H9 (cell line): ENCODE results near the gene IGFL1. TPM values are rescaled to one million over a fixed set of nuclear protein-coding genes. Genes with fewer than 3 reads are reported as not detected.
"Not testable (repeated sequence)": the region's sequence is repeated elsewhere in the genome, so short reads cannot be mapped to it uniquely, and the experiment has no call there.

Experiments used
- DNase-seq: peaks from one replicate; pipeline ENCODE4 v3.0.0-alpha.2; 2017
- H2AFZ ChIP-seq: one replicate; pipeline ENCODE4 v1.6.1; 2013; ENCODE audit warnings: mild to moderate bottlenecking, low read length, control low read depth, moderate library complexity
- H2AK5ac ChIP-seq: 2 replicates; pipeline ENCODE4 v1.6.1; 2013; ENCODE audit warnings: low read length, control low read depth, mixed read lengths; ENCODE audit not compliant: insufficient read length
- H2BK120ac ChIP-seq: one replicate; pipeline ENCODE4 v1.6.1; 2013; ENCODE audit warnings: low read depth, mild to moderate bottlenecking, low read length, control low read depth, inconsistent platforms; ENCODE audit not compliant: poor library complexity, severe bottlenecking
- H2BK12ac ChIP-seq: 2 replicates; pipeline ENCODE4 v1.6.1; 2013; ENCODE audit warnings: low read length, control low read depth, mixed read lengths, low read depth; ENCODE audit not compliant: insufficient read length
- H2BK15ac ChIP-seq: 2 replicates; pipeline ENCODE4 v1.6.1; 2013; ENCODE audit warnings: low read depth, low read length, control low read depth
- H2BK20ac ChIP-seq: one replicate; pipeline ENCODE4 v1.6.1; 2013; ENCODE audit warnings: low read depth, mild to moderate bottlenecking, low read length, control low read depth, inconsistent platforms; ENCODE audit not compliant: poor library complexity, severe bottlenecking
- H2BK5ac ChIP-seq: 2 replicates; pipeline ENCODE4 v1.6.1; 2013; ENCODE audit warnings: low read length, control low read depth, mixed read lengths; ENCODE audit not compliant: insufficient read length
- H3K14ac ChIP-seq: 2 replicates; pipeline ENCODE4 v1.6.1; 2013; ENCODE audit warnings: low read length, control low read depth; ENCODE audit not compliant: insufficient read depth
- H3K18ac ChIP-seq: 2 replicates; pipeline ENCODE4 v1.6.1; 2013; ENCODE audit warnings: low read depth, mild to moderate bottlenecking, mixed read lengths, low read length, control low read depth; ENCODE audit not compliant: insufficient read length
- H3K23ac ChIP-seq: 2 replicates; pipeline ENCODE4 v1.6.1; 2013; ENCODE audit warnings: low read length, control low read depth, mixed read lengths, low read depth; ENCODE audit not compliant: insufficient read length
- H3K23me2 ChIP-seq: 2 replicates; pipeline ENCODE4 v1.6.1; 2013; ENCODE audit warnings: low read depth, mild to moderate bottlenecking, mixed read lengths, low read length, control low read depth; ENCODE audit not compliant: insufficient read length, poor library complexity, severe bottlenecking
- H3K27ac ChIP-seq: 2 replicates; pipeline ENCODE4 v1.5.1; 2013; ENCODE audit warnings: low read length, control low read depth, mixed read lengths, low read depth; ENCODE audit not compliant: insufficient read length
- H3K27me3 ChIP-seq: 2 replicates; pipeline ENCODE4 v1.6.1; 2013; ENCODE audit warnings: low read length, control low read depth, inconsistent platforms; ENCODE audit not compliant: insufficient read depth
- H3K4ac ChIP-seq: 2 replicates; pipeline ENCODE4 v1.6.1; 2013; ENCODE audit warnings: low read depth, mild to moderate bottlenecking, control low read depth, inconsistent platforms, low read length, moderate library complexity
- H3K4me1 ChIP-seq: 2 replicates; pipeline ENCODE4 v1.6.1; 2013; ENCODE audit warnings: low read length, control low read depth, inconsistent platforms; ENCODE audit not compliant: insufficient read depth
- H3K4me2 ChIP-seq: 2 replicates; pipeline ENCODE4 v1.6.1; 2013; ENCODE audit warnings: low read length, control low read depth, mixed read lengths; ENCODE audit not compliant: insufficient read length, insufficient read depth
- H3K56ac ChIP-seq: 2 replicates; pipeline ENCODE4 v1.6.1; 2013; ENCODE audit warnings: low read depth, mild to moderate bottlenecking, mixed read lengths, low read length, control low read depth; ENCODE audit not compliant: insufficient read length
- H3K79me1 ChIP-seq: 2 replicates; pipeline ENCODE4 v1.6.1; 2013; ENCODE audit warnings: low read depth, mild to moderate bottlenecking, moderate library complexity, low read length, control low read depth, inconsistent platforms; ENCODE audit not compliant: insufficient read depth, poor library complexity, severe bottlenecking
- H3K79me2 ChIP-seq: 2 replicates; pipeline ENCODE4 v1.6.1; 2013; ENCODE audit warnings: low read length, control low read depth, inconsistent platforms; ENCODE audit not compliant: insufficient read depth
- H3K9ac ChIP-seq: 2 replicates; pipeline ENCODE4 v1.6.1; 2013; ENCODE audit warnings: low read length, control low read depth, mixed read lengths; ENCODE audit not compliant: insufficient read length; ENCODE audit errors: extremely low read depth
- H3K9me3 ChIP-seq: one replicate; pipeline ENCODE4 v1.6.1; 2013; ENCODE audit warnings: low read depth, low read length, inconsistent platforms; ENCODE audit not compliant: control insufficient read depth
- H3T11ph ChIP-seq: one replicate; pipeline ENCODE4 v1.6.1; 2013; ENCODE audit warnings: mild to moderate bottlenecking, low read length, control low read depth, inconsistent platforms
- H4K20me1 ChIP-seq: one replicate; pipeline ENCODE4 v1.6.1; 2013; ENCODE audit not compliant: control insufficient read depth, insufficient read length, insufficient read depth
- H4K5ac ChIP-seq: 2 replicates; pipeline ENCODE4 v1.6.1; 2013; ENCODE audit warnings: low read depth, mild to moderate bottlenecking, mixed read lengths, low read length, control low read depth; ENCODE audit not compliant: insufficient read length
- H4K8ac ChIP-seq: replicated peaks from 2 replicates; pipeline ENCODE4 v1.6.1; 2013; ENCODE audit warnings: low read length, control low read depth, mixed read lengths, low read depth; ENCODE audit not compliant: insufficient read length
- H4K91ac ChIP-seq: 2 replicates; pipeline ENCODE4 v1.6.1; 2013; ENCODE audit warnings: low read depth, mild to moderate bottlenecking, moderate library complexity, mixed read lengths, low read length, control low read depth; ENCODE audit not compliant: insufficient read length
- H3K27ac Mint-ChIP-seq, 3 experiments: 2 replicates in 2 of 3; 3 replicates in 1 of 3; pipeline ENCODE4 v1.8.0; 2020 to 2021; ENCODE audit warnings: mixed read lengths in 3 of 3, mild to moderate bottlenecking in 1 of 3, moderate library complexity in 1 of 3
- H3K27me3 Mint-ChIP-seq: 2 replicates; pipeline ENCODE4 v1.8.0; 2021; ENCODE audit warnings: low read depth, mild to moderate bottlenecking, moderate library complexity, mixed read lengths
- H3K36me3 Mint-ChIP-seq, 3 experiments: 2 replicates in 2 of 3; 3 replicates in 1 of 3; pipeline ENCODE4 v1.8.0; 2020 to 2021; ENCODE audit warnings: low read depth in 3 of 3, mixed read lengths in 3 of 3; ENCODE audit not compliant: insufficient read depth in 1 of 3
- H3K4me1 Mint-ChIP-seq, 2 experiments: 2 replicates each; pipeline ENCODE4 v1.8.0; 2020; ENCODE audit warnings: mixed read lengths in 2 of 2
- H3K4me3 Mint-ChIP-seq, 2 experiments: 2 replicates in 1 of 2; 3 replicates in 1 of 2; pipeline ENCODE4 v1.8.0; 2020 to 2021; ENCODE audit warnings: mild to moderate bottlenecking in 2 of 2, mixed read lengths in 2 of 2, moderate library complexity in 1 of 2
- H3K9me3 Mint-ChIP-seq, 2 experiments: 2 replicates in 1 of 2; 3 replicates in 1 of 2; pipeline ENCODE4 v1.8.0; 2020; ENCODE audit warnings: mild to moderate bottlenecking in 2 of 2, mixed read lengths in 2 of 2, moderate library complexity in 1 of 2
- WGBS: extraction: QIAGEN DNeasy Blood & Tissue Kit; methylation state at CpG from one replicate; pipeline ENCODE4 v1.1.7; 2013; ENCODE audit warnings: missing lambda C conversion rate, low lambda C conversion rate, mixed read lengths; ENCODE audit not compliant: insufficient read length; ENCODE audit errors: extremely low coverage; 5-methylcytosine and 5-hydroxymethylcytosine counted together
- total RNA-seq: library from RNA; stranded (reverse); gene quantifications from 2 replicates; pipeline ENCODE4 v1.2.1, GENCODE V29; 2021
- TF ChIP-seq, protein P1 (sequence below): fragments of 200-600 bp; sonication (generic); conservative IDR thresholded peaks from 3 replicates; pipeline ENCODE4 v1.8.0; 2021; ENCODE audit warnings: antibody characterized with exemption, mild to moderate bottlenecking

Gene IGFL1
- total RNA-seq, 1 experiment from 2014 or later: not detected

DNA sequence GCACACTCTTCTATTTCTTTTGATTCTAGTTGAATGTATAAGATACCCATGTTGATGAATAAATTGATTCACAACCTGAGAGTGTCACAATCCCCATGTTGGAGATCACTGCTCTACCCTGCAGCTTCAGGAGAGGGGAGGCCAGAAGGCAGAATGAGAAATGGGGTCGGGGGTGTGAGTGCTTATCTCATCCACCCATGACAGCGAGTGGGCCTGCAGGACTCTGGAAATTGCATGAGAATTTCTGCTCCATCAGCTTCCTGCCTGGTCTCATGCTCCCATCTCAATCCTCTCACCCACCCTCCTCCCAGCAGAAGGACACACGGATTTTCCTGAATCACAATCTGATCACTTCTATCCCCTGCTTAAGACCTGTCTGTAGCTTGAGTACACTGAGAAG lies 22.9 kb upstream of the IGFL1 start:
- H4K8ac ChIP-seq: no peak overlapping the region
- no peak overlapping the region for H3K18ac ChIP-seq
- DNase-seq: no peak
- no peak overlapping the region for H3T11ph ChIP-seq
- H2AFZ ChIP-seq: no peak overlapping the region
- no peak overlapping the region for H3K4me3 Mint-ChIP-seq
- no peak overlapping the region for H3K9ac ChIP-seq
- H4K91ac ChIP-seq: no peak overlapping the region
- H3K23ac ChIP-seq: no peak overlapping the region
- no peak overlapping the region for H3K27ac Mint-ChIP-seq
- peaks cover 19% of the 10 kb centered on the region for H3K27me3 Mint-ChIP-seq
- no peak overlapping the region for H3K27ac ChIP-seq
- H3K9me3 ChIP-seq: peaks cover 5% of the 10 kb centered on the region
- H3K9me3 Mint-ChIP-seq: peaks cover 11 to 21% of the 10 kb centered on the region in 2 experiments
- H3K79me2 ChIP-seq: no peaks in the 10 kb centered on the region
- no peak overlapping the region for H2BK20ac ChIP-seq
- peaks cover 0 to 9% (median 0%) of the 10 kb centered on the region in 3 experiments; a peak in 4 of 7 replicates for H3K36me3 Mint-ChIP-seq
- no peak overlapping the region for H3K14ac ChIP-seq
- WGBS: no CpG with 5 or more reads among the region's 3 CpGs
- no peak overlapping the region for H4K5ac ChIP-seq
- H3K4me1 Mint-ChIP-seq: peaks cover 11 to 17% of the 10 kb centered on the region in 2 experiments
- no peak overlapping the region for H3K4me2 ChIP-seq
- H2BK12ac ChIP-seq: no peak overlapping the region
- no peaks in the 10 kb centered on the region for H3K23me2 ChIP-seq
- no peak overlapping the region for H3K56ac ChIP-seq
- H3K4me1 ChIP-seq: peaks cover 4% of the 10 kb centered on the region
- H2BK5ac ChIP-seq: no peak overlapping the region
- H2BK120ac ChIP-seq: no peak overlapping the region
- TF ChIP-seq, protein P1, sequence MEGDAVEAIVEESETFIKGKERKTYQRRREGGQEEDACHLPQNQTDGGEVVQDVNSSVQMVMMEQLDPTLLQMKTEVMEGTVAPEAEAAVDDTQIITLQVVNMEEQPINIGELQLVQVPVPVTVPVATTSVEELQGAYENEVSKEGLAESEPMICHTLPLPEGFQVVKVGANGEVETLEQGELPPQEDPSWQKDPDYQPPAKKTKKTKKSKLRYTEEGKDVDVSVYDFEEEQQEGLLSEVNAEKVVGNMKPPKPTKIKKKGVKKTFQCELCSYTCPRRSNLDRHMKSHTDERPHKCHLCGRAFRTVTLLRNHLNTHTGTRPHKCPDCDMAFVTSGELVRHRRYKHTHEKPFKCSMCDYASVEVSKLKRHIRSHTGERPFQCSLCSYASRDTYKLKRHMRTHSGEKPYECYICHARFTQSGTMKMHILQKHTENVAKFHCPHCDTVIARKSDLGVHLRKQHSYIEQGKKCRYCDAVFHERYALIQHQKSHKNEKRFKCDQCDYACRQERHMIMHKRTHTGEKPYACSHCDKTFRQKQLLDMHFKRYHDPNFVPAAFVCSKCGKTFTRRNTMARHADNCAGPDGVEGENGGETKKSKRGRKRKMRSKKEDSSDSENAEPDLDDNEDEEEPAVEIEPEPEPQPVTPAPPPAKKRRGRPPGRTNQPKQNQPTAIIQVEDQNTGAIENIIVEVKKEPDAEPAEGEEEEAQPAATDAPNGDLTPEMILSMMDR: no peak
- H3K27me3 ChIP-seq: no peaks in the 10 kb centered on the region
- H2AK5ac ChIP-seq: no peak overlapping the region
- no peaks in the 10 kb centered on the region for H4K20me1 ChIP-seq
- no peaks in the 10 kb centered on the region for H3K79me1 ChIP-seq
- no peak overlapping the region for H3K4ac ChIP-seq
- H2BK15ac ChIP-seq: no peak overlapping the region

DNA sequence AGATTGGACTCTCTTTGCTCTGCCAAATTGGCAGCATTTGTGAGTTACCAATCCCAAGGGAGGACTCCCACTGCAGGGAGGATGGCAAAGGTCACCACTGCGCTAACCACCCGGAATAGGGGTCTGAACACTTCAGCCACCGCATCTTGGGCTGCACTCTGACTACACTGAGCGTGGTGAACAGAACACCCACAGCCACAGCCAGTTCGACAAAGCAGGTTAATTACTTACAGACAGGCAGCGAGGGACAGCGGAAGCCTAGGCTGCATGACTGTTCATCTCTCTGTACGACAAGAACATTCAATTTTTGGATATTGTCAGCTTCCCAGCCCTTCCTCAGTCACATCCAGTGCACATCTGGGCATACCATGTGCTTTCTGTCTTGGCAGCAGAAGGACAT lies 21.7 kb upstream of the IGFL1 start:
- H3K9me3 Mint-ChIP-seq: not testable (repeated sequence)

More for the DNA sequence above, 21.7 kb upstream of the IGFL1 start:
- H3K18ac ChIP-seq, H3K23ac ChIP-seq, H3K4ac ChIP-seq, H3K4me1 ChIP-seq, H4K20me1 ChIP-seq, H4K8ac ChIP-seq, H3K23me2 ChIP-seq, H3K4me2 ChIP-seq, H2BK15ac ChIP-seq, H4K5ac ChIP-seq, H3K27me3 ChIP-seq, H4K91ac ChIP-seq, H3K9ac ChIP-seq, DNase-seq, H2BK120ac ChIP-seq, H3K79me1 ChIP-seq, H3K9me3 ChIP-seq, H3K14ac ChIP-seq, H2BK5ac ChIP-seq, H3K27ac ChIP-seq, H3K4me3 Mint-ChIP-seq, H3K27ac Mint-ChIP-seq, H2AK5ac ChIP-seq, H3T11ph ChIP-seq, H3K79me2 ChIP-seq, H2AFZ ChIP-seq, H3K36me3 Mint-ChIP-seq, H2BK20ac ChIP-seq, H2BK12ac ChIP-seq, H3K56ac ChIP-seq: not testable (repeated sequence)
- Mint-ChIP-seq H3K27me3 (peaks cover 11% of the 10 kb centered on the region), H3K4me1 (peaks cover 19 to 28% of the 10 kb centered on the region in 2 experiments)
- no CpG with 5 or more reads among the region's 8 CpGs for WGBS
